ENCODE data around the gene HHATL.
A peak's percentile ranks its signal among the peaks of the same experiment; 100 is the strongest.

Gene HHATL

GRCh38 chr3:42662037-42662812, 40.4 kb downstream of the HHATL start:
- DNase-seq: no peak

- DNase-seq: no peak
Measured at GRCh38 chr3:42661593-42662022, 41.0 kb downstream of the HHATL start.

GRCh38 chr3:42660898-42661297, 41.7 kb downstream of the HHATL start:
- DNase-seq: no peak

- no peak for DNase-seq
Measured at GRCh38 chr3:42660131-42660715, 42.4 kb downstream of the HHATL start.

GRCh38 chr3:42659451-42660130, 43.0 kb downstream of the HHATL start:
- DNase-seq: no peak

DNA sequence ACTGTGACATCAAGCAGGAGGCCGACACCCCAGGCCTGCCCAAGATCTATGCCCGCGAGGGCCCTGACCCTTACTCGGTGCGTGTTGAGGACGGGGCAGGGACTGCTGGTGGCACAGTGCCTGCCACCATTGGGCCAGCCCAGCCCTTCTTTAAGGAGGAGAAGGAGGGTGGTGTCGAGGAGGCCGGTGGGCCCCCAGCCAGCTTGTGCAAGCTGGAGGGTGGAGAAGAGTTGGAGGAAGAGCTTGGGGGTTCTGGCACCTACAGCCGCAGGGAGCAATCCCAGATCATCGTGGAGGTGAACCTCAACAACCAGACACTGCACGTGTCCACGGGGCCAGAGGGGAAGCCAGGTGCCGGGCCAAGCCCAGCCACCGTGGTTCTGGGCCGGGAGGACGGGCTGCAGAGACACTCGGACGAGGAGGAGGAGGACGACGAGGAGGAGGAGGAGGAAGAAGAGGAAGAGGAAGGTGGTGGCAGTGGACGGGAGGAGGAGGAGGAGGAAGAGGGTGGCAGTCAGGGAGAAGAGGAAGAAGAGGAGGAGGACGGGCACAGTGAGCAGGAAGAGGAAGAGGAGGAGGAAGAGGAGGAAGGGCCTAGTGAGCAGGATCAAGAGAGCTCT, 43.7 kb downstream of the HHATL start:
- DNase-seq: no peak

DNA sequence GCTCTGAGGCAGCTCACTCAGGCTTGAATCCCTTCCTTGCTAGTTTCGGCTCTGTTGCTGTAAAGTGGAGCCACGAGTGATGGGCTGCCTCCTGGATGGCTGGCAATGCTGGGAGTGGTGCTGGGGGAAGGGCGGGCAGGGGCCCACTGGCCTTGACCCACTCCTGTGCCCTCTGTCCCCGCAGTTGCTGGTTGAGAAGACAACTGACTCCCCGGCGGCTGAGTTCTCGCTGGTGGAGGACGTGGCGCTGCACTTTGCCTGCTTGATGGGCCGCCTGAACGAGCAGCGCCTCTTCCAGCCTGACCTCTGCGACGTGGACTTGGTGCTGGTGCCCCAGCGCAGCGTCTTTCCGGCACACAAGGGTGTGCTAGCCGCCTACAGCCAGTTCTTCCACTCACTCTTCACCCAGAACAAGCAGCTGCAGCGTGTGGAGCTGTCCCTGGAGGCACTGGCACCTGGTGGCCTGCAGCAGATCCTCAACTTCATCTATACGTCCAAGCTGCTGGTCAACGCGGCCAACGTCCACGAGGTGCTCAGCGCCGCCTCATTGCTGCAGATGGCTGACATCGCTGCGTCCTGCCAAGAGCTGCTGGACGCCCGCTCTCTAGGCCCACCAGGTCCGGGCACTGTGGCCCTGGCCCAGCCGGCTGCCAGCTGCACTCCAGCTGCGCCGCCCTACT, 44.4 kb downstream of the HHATL start:
- DNase-seq: no peak

GRCh38 chr3:42657675-42658074, 44.9 kb downstream of the HHATL start:
- DNase-seq: no peak

GRCh38 chr3:42656680-42657610, 45.7 kb downstream of the HHATL start:
- DNase-seq: no peak

- DNase-seq: peak; percentile 48
Measured at GRCh38 chr3:42655980-42656679, 46.5 kb downstream of the HHATL start.

DNA sequence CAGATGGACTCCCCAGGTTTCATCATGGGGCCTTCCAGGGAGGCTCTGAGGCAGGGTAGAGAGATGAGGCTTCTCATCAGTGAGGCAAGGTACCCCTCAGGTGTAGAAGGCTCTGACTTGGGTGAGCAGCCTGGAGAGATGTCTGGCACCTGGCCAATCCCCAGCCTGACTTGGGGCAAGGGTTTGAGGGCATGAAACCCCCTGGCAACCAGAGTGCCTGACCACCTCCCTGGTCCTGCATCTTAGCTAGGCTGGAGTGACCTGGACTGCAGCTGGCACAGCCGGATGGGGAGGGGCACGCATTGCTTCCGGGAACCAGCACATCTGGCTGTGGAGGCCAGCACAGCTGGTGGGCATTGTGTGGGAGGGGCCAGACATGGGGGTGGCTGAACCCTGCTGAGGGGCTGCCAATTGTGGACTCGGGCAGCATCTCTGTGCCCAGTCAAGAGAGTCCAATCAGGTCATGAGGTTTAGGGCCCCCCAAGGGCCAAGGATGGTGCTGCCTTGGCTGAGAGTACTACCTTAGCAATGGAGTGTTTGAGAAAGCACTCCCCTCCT, 47.2 kb downstream of the HHATL start:
- DNase-seq: no peak

GRCh38 chr3:42654331-42655201, 48.0 kb downstream of the HHATL start:
- peak; percentile 54 for DNase-seq

- peak; percentile 48 for DNase-seq
Measured at GRCh38 chr3:42653560-42654330, 48.9 kb downstream of the HHATL start, which contains the start of gene ZBTB47. Gene ZBTB47 (plus strand): TSS chr3:42653697. CDS start chr3:42658356, 4,659 bp downstream.

DNA sequence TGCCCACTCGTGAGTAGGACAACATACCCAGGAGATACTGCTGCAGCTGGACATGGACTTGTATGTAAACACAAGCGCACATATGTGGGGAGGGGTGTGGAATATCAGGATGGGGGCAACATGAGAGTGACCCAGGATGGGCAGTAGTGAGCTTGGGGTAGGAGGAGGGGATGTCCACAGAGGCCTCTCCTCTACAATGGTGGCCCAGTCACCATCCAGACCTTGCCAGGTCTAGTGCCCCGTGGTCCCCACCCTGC, 49.4 kb downstream of the HHATL start:
- DNase-seq: no peak

DNA sequence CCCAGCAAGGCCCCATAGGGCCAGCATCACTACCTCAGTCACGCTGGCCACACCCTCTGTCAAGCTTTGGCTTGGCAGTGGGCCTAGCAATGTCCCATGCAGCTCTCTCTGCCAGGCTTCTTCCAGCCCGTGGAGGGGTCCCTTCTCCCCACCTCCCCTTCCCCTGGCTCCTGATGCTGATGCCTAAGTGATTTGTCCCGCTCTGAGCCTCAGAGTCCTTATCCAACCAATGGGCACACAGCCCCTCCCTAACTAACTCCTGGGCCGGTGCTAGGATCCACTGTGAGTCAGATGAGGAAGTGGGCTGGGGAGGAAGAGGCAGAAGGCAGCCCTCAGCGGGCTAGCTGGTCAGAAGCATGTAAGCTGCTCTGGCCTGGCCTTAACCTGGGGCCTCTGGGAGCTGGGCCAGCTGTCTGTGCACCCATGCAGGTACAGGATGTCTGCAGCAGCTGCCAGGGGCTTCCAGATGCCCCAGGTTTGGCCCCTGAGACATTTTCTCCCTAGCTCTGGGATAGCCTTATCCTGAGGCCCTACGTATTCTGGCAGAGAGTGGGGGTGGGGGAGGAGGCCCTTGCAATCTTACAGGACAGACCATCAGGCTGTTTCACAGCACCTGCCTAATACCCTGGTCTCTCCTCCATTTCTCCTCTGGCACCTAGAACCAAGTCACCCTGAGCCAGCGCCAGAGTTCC, 49.8 kb downstream of the HHATL start:
- DNase-seq: peak; percentile 87

GRCh38 chr3:42652251-42652610, 50.4 kb downstream of the HHATL start:
- DNase-seq: peak; percentile 17

DNA sequence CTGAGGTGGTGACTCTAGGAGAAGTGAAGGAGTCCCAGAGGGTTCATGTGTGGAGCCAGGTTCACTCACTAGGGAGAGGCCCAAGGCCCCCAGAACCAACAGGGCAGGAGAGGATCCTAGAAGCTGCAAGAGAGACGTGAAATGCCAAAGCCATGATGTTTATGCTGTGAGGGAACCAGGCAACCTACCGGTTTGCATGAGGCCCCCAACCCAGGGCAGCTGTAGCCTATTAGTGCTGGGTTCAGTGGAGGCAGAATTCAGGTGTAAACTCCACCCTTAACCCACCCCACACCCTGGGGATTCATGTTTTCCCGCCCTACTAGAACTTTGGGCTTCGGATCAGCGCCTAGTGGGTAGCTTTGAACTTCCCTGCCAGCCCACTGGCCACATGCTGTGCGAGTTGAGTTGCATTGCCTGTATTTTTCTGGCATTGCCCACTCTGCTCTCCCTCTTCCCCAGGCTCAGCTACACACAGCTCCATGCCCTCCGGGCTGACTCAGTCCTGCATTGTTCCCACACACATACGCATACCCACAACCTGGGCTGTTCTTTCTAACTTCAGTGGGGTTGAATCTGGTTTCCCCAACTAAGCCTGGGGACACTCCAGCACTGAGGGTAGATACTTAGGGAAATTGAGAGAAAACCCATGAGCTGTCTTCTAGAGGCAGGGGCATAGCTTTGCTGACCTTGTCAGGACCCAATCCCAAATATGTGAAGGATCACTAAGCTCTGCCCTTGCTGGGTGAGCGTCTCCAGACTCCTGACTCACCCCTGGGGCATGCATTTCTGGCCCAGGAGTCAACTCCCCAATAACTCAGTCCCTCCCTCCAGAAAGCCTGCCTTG, 51.1 kb downstream of the HHATL start:
- peak; percentile 82 for DNase-seq

DNA sequence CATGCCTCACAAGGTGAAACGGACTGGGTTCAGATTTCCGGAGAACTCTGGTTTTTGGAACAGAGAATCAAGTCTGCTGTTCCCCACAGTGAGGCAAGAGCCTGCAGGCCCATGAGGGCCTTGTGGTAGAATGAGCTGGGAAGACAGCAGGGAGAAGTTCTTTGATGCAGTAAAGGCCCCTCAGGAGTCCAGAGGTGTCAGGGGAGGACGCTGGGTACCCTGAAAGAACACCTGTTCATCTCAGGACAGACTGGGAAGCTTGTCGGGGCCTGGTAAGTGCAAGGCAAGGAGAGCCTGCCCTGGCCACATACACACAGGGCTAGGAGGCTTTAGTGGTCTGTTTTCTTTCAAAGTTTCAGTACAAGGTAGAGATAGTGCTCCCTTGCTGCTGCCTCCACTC, 52.8 kb downstream of the HHATL start:
- DNase-seq: no peak

All from HCEC 1CT (cell line).